ENCODE results near the gene SOX15.

SOX15 gene

DNA sequence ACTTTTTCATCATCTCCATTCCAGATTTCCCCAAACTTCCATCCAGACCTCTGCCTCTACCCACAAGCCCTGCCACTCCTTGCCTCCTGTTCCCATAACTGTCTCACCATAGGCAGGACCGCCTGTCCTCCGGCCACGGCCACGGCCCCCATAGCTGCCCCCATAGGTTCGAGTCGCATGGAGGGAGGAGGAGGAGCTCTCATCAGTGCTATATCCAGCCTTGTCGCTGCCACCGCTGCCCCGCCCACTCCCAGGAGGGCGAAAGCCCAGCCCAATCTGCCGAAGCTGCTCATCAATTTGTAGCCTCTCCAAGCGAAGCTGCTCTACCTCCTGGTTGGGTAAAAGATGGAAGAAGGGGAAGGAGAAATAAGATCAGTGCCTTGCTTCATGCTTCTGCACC is 3.4 kb upstream of the SOX15 start:
- no peaks in the 10 kb centered on the region for H3K27me3 ChIP-seq (ENCODE audit: insufficient read depth, low read depth)
- no peaks in the 10 kb centered on the region for H4K20me1 ChIP-seq (ENCODE audit: insufficient read depth)
- H3K36me3 ChIP-seq (ENCODE audit: insufficient read depth), result no peaks in the 10 kb centered on the region
- H3K9ac ChIP-seq, result no peak overlapping the region
- no peak overlapping the region for H3K27ac ChIP-seq
- no peaks in the 10 kb centered on the region for H3K79me2 ChIP-seq (ENCODE audit: insufficient read depth, low read depth)
- H3K4me2 ChIP-seq, result no peak overlapping the region
- H2AFZ ChIP-seq (ENCODE audit: low read depth), result no peak overlapping the region
- no peaks in the 10 kb centered on the region for H3K4me1 ChIP-seq (ENCODE audit: low read depth, poor library complexity, severe bottlenecking)
- TF ChIP-seq, protein P1, sequence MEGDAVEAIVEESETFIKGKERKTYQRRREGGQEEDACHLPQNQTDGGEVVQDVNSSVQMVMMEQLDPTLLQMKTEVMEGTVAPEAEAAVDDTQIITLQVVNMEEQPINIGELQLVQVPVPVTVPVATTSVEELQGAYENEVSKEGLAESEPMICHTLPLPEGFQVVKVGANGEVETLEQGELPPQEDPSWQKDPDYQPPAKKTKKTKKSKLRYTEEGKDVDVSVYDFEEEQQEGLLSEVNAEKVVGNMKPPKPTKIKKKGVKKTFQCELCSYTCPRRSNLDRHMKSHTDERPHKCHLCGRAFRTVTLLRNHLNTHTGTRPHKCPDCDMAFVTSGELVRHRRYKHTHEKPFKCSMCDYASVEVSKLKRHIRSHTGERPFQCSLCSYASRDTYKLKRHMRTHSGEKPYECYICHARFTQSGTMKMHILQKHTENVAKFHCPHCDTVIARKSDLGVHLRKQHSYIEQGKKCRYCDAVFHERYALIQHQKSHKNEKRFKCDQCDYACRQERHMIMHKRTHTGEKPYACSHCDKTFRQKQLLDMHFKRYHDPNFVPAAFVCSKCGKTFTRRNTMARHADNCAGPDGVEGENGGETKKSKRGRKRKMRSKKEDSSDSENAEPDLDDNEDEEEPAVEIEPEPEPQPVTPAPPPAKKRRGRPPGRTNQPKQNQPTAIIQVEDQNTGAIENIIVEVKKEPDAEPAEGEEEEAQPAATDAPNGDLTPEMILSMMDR (conservative IDR thresholded peaks at IDR 0.05; ENCODE audit: low read depth, low read length), result no peak
- H3K4me3 ChIP-seq (IDR thresholded peaks at IDR 0.05; ENCODE audit: insufficient read depth, low read depth, low read length), result no peak overlapping the region

DNA sequence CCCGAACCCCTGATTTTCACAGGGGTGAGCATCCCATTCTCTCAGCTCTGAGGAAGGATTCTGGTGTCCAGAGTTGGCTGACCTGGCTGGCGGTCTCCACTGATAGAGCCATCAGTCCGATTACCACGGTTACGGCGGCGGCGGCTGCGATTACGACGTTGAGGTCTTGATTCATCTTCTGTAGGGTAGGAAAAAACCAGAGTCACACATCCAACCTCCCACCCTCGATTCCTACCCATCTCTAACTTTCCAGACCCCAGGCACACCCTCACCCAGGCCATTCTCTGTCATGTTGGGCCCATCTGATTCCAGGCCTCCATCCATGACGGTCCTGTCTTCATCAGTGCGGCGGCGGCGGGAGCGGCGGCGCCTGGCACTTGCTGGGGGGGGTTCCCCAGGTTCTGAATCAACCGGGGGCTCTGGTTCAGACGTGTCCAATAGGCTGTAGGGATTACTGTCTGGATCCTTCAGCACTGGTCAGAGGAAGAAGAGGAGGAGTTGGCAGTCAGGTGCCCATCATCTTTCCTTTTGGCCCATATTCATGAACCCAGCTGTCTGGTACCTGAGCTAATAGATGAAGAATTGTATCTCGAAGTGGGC is 2.6 kb upstream of the SOX15 start:
- H3K36me3 ChIP-seq (ENCODE audit: insufficient read depth), result no peaks in the 10 kb centered on the region
- no peak overlapping the region for H3K9ac ChIP-seq
- no peak overlapping the region for H3K4me3 ChIP-seq (IDR thresholded peaks at IDR 0.05; ENCODE audit: insufficient read depth, low read depth, low read length)
- H3K4me2 ChIP-seq, result no peak overlapping the region
- no peak overlapping the region for H3K27ac ChIP-seq
- H2AFZ ChIP-seq (ENCODE audit: low read depth), result no peak overlapping the region
- no peaks in the 10 kb centered on the region for H3K4me1 ChIP-seq (ENCODE audit: low read depth, poor library complexity, severe bottlenecking)
- TF ChIP-seq, protein P1 (conservative IDR thresholded peaks at IDR 0.05; ENCODE audit: low read depth, low read length), result no peak
- H3K79me2 ChIP-seq (ENCODE audit: insufficient read depth, low read depth), result no peaks in the 10 kb centered on the region
- no peaks in the 10 kb centered on the region for H4K20me1 ChIP-seq (ENCODE audit: insufficient read depth)
- no peaks in the 10 kb centered on the region for H3K27me3 ChIP-seq (ENCODE audit: insufficient read depth, low read depth)

DNA sequence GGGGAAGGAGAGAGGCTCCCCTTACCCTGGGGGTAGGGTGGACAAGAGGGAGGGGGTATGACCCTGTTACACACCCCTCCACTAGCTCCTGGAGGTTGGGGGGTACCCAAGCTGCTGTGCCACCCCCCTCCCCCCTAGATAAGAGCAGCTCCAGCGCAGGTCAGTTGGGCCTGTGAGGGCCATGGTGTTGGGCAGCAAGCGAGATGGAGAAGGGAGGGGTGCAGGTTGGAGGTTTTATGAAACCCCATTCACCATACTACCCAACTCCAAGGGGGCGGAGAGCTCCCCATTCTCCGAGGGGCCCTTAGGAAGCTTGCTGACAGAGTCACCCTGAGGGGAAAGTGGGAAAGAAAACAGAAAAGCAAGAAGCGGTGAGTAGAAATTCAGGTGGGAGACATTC is 1.7 kb upstream of the SOX15 start:
- no peak overlapping the region for H3K4me2 ChIP-seq
- H2AFZ ChIP-seq (ENCODE audit: low read depth), result no peak overlapping the region
- no peaks in the 10 kb centered on the region for H3K4me1 ChIP-seq (ENCODE audit: low read depth, poor library complexity, severe bottlenecking)
- H4K20me1 ChIP-seq (ENCODE audit: insufficient read depth), result no peaks in the 10 kb centered on the region
- no peaks in the 10 kb centered on the region for H3K27me3 ChIP-seq (ENCODE audit: insufficient read depth, low read depth)
- H3K79me2 ChIP-seq (ENCODE audit: insufficient read depth, low read depth), result no peaks in the 10 kb centered on the region
- H3K36me3 ChIP-seq (ENCODE audit: insufficient read depth), result no peaks in the 10 kb centered on the region
- H3K9ac ChIP-seq, result no peak overlapping the region
- no peak overlapping the region for H3K4me3 ChIP-seq (IDR thresholded peaks at IDR 0.05; ENCODE audit: insufficient read depth, low read depth, low read length)
- TF ChIP-seq, protein P1 (conservative IDR thresholded peaks at IDR 0.05; ENCODE audit: low read depth, low read length), result no peak
- no peak overlapping the region for H3K27ac ChIP-seq

DNA sequence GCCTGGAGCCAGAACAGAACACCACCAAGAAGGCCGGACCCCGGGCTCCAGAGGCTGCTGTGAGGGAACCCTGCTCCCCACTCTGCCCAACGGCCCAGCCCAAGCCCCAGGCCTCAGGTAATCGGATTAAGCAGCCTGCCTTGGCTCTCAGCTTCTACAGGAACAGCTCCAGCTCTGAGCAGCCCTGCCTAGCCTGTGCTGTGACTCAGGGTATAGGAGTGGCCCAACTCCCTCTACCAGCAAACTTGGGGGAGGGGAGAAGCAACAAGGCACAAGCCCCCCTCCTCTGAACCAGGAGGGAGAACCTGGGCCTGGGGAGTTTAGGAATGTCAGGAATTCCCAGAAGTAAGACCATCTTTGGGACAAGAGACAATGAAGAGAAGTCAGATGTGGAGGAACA is 849 bp upstream of the SOX15 start:
- Histone ChIP-seq H3K27me3 (ENCODE audit: insufficient read depth, low read depth) (no peaks in the 10 kb centered on the region), H3K4me1 (ENCODE audit: low read depth, poor library complexity, severe bottlenecking) (no peaks in the 10 kb centered on the region), H3K4me2 (no peak overlapping the region), H4K20me1 (ENCODE audit: insufficient read depth) (no peaks in the 10 kb centered on the region), H3K79me2 (ENCODE audit: insufficient read depth, low read depth) (no peaks in the 10 kb centered on the region), H3K9ac (no peak overlapping the region), H3K27ac (no peak overlapping the region), H3K36me3 (ENCODE audit: insufficient read depth) (no peaks in the 10 kb centered on the region), H2AFZ (ENCODE audit: low read depth) (no peak overlapping the region), H3K4me3 (IDR thresholded peaks at IDR 0.05; ENCODE audit: insufficient read depth, low read depth, low read length) (no peak overlapping the region)
- TF ChIP-seq, protein P1 (conservative IDR thresholded peaks at IDR 0.05; ENCODE audit: low read depth, low read length), result no peak
